Spleen (tissue), 11 donors: Measurements from ENCODE around the gene ZNF565. TPM values are rescaled to one million over a fixed set of nuclear protein-coding genes. Genes with fewer than 3 reads are reported as not detected.

Experiments used
- DNase-seq: peaks from one replicate; pipeline ENCODE4 v3.0.0-alpha.2; 2020
- H3K27ac ChIP-seq, 8 donors: fragments of 200-600 bp; sonication (generic) in 7 of 8; 1 replicate in 4 of 8; 2 replicates in 4 of 8; pipeline versions ENCODE4 v1.5.0 to v1.8.0; 2016 to 2021; ENCODE audit warnings: inconsistent platforms in 4 of 8, mild to moderate bottlenecking in 4 of 8, moderate library complexity in 1 of 8
- H3K27me3 ChIP-seq, 7 donors: fragments of 200-600 bp; sonication (generic) in 6 of 7; replicated peaks in 1 of 7; 1 replicate in 4 of 7; 2 replicates in 3 of 7; pipeline versions ENCODE4 v1.5.0 to v1.8.0; 2016 to 2021; ENCODE audit warnings: inconsistent platforms in 3 of 7, mild to moderate bottlenecking in 1 of 7
- H3K36me3 ChIP-seq, 6 donors: fragments of 200-600 bp; sonication (generic) in 5 of 6; 1 replicate in 4 of 6; 2 replicates in 2 of 6; pipeline versions ENCODE4 v1.5.0 to v1.8.0; 2016 to 2021; ENCODE audit warnings: inconsistent platforms in 2 of 6
- H3K4me1 ChIP-seq, 6 donors: fragments of 200-600 bp; sonication (generic) in 5 of 6; 1 replicate in 3 of 6; 2 replicates in 3 of 6; pipeline versions ENCODE4 v1.5.0 to v1.8.0; 2016 to 2021; ENCODE audit warnings: inconsistent platforms in 3 of 6
- H3K4me3 ChIP-seq, 8 donors: fragments of 200-600 bp; sonication (generic) in 7 of 8; 1 replicate in 4 of 8; 2 replicates in 4 of 8; pipeline versions ENCODE4 v1.5.0 to v1.8.0; 2016 to 2021; ENCODE audit warnings: inconsistent platforms in 4 of 8, mild to moderate bottlenecking in 4 of 8, moderate library complexity in 2 of 8
- H3K9me3 ChIP-seq, 8 donors: fragments of 200-600 bp; sonication (generic) in 7 of 8; 1 replicate in 4 of 8; 2 replicates in 4 of 8; pipeline versions ENCODE4 v1.5.0 to v1.8.0; 2016 to 2021; ENCODE audit warnings: inconsistent platforms in 4 of 8
- POLR2A ChIP-seq, 3 donors: fragments of 450-650 bp; IDR thresholded peaks; one replicate each; pipeline ENCODE4 v1.5.1; 2017; ENCODE audit warnings: antibody characterized with exemption in 3 of 3, mild to moderate bottlenecking in 1 of 3
- POLR2AphosphoS5 ChIP-seq, 3 donors: sonication (generic); formaldehyde crosslinking; IDR thresholded peaks; one replicate each; pipeline ENCODE4 v1.5.1; 2017; ENCODE audit warnings: antibody characterized with exemption in 3 of 3
- WGBS, 5 donors: extraction: QIAGEN DNeasy Blood & Tissue Kit in 3 of 5; methylation state at CpG; one replicate each; pipeline versions ENCODE4 v1.1.5 to v1.1.7; 2013 to 2018; 5-methylcytosine and 5-hydroxymethylcytosine counted together
- intact Hi-C: fragments of 100-400 bp; cut with DNase I; formaldehyde crosslinking; loops from one replicate; pipeline ENCODE4 v1.15.0; 2023; ENCODE audit warnings: low total_unique reads
- polyA plus RNA-seq, 3 donors: library from polyadenylated mRNA; stranded (reverse); fragments of 200-250 nt; gene quantifications; one replicate each; pipeline ENCODE4 v1.2.1, GENCODE V29; 2013
- total RNA-seq, 7 donors: library from RNA; depleted of rRNA in 3 of 7; stranded (reverse); fragments of >200 nt in 3 of 7; fragmentation: NEBNext Ultra II Directional in 4 of 7; extraction: Animal tissue kit (Norgen Biotek cat#: 25700) in 4 of 7; gene quantifications; one replicate each; pipeline versions ENCODE4 v1.1.0 to v1.2.1, GENCODE V29; 2016 to 2021
- TF ChIP-seq, protein P1 (sequence below), 11 experiments: fragments of 200-600 bp in 7 of 11; fragments of 450-650 bp in 4 of 11; sonication (generic) in 4 of 11; IDR thresholded peaks in 8 of 11; conservative IDR thresholded peaks in 3 of 11; 1 replicate in 7 of 11; 2 replicates in 4 of 11; pipeline versions ENCODE4 v1.4.0 to v1.8.0; 2016 to 2021; ENCODE audit warnings: antibody characterized with exemption in 11 of 11, inconsistent platforms in 4 of 11, mild to moderate bottlenecking in 1 of 11
- donor health status: healthy with polysubstance abuse.
- donor health status: DM: no; HTN: no; CAD: no; lungs with moderate emphysema.
- donor health status: DM: no; HTN: no; CAD: no.
- donor health status: Bipolar disorder and iron deficiency.
- donor health status: healthy.
- donor health status: DM: no; HTN: no; CAD: no.
- donor health status: DM: yes; HTN: yes; CAD: no.

Gene ZNF565
- total and polyA plus RNA-seq, 10 donors = 1.2 to 7.1 (median 3.6) TPM

DNA sequence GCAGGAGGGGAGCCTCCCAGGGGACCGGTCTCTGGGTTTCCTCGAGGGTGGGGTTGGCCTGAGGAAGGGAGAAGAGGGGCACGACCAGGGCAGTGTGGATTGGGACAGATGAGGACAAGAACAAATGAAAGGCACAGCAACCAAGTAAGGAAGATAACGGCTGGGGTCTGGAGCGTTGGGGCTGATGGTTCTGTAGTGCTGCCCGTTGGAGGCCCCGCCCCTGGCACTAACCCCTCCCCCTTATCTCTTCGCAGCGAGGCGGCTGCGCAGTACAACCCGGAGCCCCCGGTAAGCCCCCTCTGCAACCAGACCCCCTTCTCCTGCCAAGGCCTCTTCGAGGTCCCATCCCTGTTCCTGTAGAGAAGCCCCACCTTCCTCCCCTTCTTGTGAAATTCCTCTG, 72.4 kb downstream of the ZNF565 start:
- intact Hi-C loops = no loop called here
- Histone ChIP-seq H3K4me1 (peaks cover 10 to 42% (median 21%) of the 10 kb centered on the region in 6 donors), H3K36me3 (peaks cover 0 to 55% (median 48%) of the 10 kb centered on the region in 6 donors), H3K27me3 (no peaks in the 10 kb centered on the region), H3K4me3 (peak overlapping the region in 1 of 8 donors; percentile 82), H3K9me3 (no peaks in the 10 kb centered on the region), H3K27ac (peak overlapping the region in 4 of 8 donors; percentile 20 to 98 (median 96))
- TF ChIP-seq POLR2A (IDR thresholded peaks at IDR 0.05) (no peak), POLR2AphosphoS5 (IDR thresholded peaks at IDR 0.05) (no peak)
- TF ChIP-seq, protein P1, sequence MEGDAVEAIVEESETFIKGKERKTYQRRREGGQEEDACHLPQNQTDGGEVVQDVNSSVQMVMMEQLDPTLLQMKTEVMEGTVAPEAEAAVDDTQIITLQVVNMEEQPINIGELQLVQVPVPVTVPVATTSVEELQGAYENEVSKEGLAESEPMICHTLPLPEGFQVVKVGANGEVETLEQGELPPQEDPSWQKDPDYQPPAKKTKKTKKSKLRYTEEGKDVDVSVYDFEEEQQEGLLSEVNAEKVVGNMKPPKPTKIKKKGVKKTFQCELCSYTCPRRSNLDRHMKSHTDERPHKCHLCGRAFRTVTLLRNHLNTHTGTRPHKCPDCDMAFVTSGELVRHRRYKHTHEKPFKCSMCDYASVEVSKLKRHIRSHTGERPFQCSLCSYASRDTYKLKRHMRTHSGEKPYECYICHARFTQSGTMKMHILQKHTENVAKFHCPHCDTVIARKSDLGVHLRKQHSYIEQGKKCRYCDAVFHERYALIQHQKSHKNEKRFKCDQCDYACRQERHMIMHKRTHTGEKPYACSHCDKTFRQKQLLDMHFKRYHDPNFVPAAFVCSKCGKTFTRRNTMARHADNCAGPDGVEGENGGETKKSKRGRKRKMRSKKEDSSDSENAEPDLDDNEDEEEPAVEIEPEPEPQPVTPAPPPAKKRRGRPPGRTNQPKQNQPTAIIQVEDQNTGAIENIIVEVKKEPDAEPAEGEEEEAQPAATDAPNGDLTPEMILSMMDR (IDR thresholded peaks at IDR 0.05 in 8 of 11, conservative IDR thresholded peaks at IDR 0.05 in 3 of 11) = no peak
- 88 to 93% (median 92%) methylated on average over 14 of the region's 14 CpGs for WGBS, 5 donors
- no peak for DNase-seq

GRCh38 chr19:36141039-36141927, 73.2 kb downstream of the ZNF565 start:
- Histone ChIP-seq H3K9me3 (no peaks in the 10 kb centered on the region), H3K36me3 (peaks cover 0 to 48% (median 40%) of the 10 kb centered on the region in 6 donors), H3K4me1 (peaks cover 10 to 49% (median 28%) of the 10 kb centered on the region in 6 donors), H3K27ac (peak overlapping the region; percentile 61 to 98 (median 96)), H3K4me3 (peak overlapping the region; percentile 62 to 90 (median 83)), H3K27me3 (no peaks in the 10 kb centered on the region)
- 21 to 61% (median 28%) methylated on average over 15 to 41 of the region's 42 CpGs for WGBS, 5 donors
- TF ChIP-seq POLR2A (IDR thresholded peaks at IDR 0.05) (no peak), POLR2AphosphoS5 (IDR thresholded peaks at IDR 0.05) (peak; percentile 70 to 81 (median 71))
- intact Hi-C loops = no loop called here
- peak; percentile 95 for DNase-seq

DNA sequence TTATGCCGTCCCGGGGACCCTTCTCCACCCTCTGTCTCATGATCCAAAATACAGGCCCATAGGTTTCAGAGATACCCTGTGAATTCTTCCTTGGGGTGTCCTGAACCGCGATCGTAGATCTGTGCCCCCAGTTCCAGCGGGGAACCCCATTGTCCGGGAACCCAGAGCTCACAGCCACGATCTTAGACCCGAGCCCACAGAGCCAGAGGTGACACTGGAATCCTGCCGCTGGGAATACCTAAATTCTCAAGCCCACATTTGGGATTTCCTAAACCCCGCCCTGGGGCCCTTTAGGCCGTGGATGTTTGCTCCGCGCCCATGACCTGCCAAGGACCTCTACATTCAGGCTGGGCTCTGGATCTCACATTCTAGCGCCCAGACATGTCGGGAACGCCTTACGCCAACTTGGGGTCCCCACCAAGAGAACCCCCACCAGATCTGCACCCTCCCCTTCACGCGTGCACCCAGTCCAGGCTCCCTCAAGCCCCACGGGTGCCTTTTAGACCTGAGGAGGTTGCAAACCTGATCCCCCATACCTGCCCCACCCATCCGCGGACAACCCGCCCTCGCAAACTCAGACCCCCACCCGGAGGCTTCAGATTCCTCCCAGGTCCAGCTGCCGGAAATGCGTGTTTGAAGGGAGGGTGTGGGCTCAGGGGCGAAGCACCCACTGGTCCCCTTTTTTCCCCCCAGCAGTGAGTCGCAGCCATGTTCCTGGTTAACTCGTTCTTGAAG, 74.0 kb downstream of the ZNF565 start:
- peaks cover 10 to 55% (median 31%) of the 10 kb centered on the region in 6 donors for H3K4me1 ChIP-seq
- H3K36me3 ChIP-seq = peaks cover 0 to 40% (median 32%) of the 10 kb centered on the region in 6 donors
- no peak for DNase-seq
- TF ChIP-seq, protein P1 (IDR thresholded peaks at IDR 0.05 in 8 of 11, conservative IDR thresholded peaks at IDR 0.05 in 3 of 11) = no peak
- no peak for TF ChIP-seq POLR2AphosphoS5 (IDR thresholded peaks at IDR 0.05)
- TF ChIP-seq POLR2A (IDR thresholded peaks at IDR 0.05) = no peak
- no peaks in the 10 kb centered on the region for H3K27me3 ChIP-seq
- no peaks in the 10 kb centered on the region for H3K9me3 ChIP-seq
- WGBS, 5 donors = 0% methylated on average over 27 to 31 of the region's 31 CpGs
- peak overlapping the region; percentile 62 to 90 (median 83) for H3K4me3 ChIP-seq
- H3K27ac ChIP-seq = peak overlapping the region; percentile 61 to 98 (median 96)
- intact Hi-C loops = no loop called here

DNA sequence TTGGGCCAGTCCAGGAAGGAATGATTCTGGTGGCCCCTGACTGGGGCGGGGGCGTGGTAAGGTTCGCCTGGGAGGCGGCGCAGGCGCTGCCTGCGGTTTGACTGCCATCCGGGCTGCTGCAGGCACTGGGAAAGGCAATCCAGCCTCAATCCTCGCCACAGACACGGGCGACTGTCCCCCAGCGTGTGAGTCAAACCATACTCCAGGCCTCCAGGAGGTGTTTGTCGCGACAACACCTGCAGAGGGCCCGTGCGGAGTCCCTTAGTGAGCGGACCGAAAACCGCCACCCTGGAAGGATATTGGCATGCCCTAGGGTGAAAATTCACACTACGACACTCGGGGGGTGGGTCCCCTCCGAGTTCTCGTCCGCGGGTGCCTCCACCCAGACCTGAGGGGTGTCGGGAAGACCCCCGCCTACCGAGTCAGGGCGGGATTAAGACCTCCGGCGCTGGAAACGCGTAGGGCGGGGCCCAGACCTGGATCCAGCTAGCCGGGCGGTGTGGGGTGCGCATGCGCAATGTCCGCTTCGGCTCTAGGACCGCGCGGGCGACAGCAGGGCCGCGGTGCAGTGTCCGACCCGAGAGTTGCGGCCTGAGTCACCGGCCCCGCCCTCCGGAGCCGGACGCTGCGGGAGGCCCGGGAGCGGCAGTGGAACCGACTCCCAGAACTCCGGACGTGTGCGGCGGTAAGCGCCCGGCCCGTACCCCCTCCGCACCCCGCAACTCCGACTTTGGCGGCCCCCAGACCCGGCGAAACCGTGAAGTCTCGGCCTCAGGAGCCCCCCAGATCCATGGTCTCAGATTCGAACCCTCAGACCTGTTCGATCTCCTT, 74.8 kb downstream of the ZNF565 start, which contains the start of gene CAPNS1:
Gene CAPNS1, plus strand, starts transcription at position 594 of the 831 bp plus-strand sequence. CDS start 946 bp downstream, outside the sequence.
- 0 to 2% (median 0%) methylated on average over 13 to 75 of the region's 75 CpGs for WGBS, 5 donors

More for the DNA sequence above, 74.8 kb downstream of the ZNF565 start, which contains the start of gene CAPNS1:
- peaks cover 10 to 55% (median 31%) of the 10 kb centered on the region in 6 donors for H3K4me1 ChIP-seq
- TF ChIP-seq POLR2AphosphoS5 (IDR thresholded peaks at IDR 0.05) = peak; percentile 93 to 98 (median 97)
- peak in 2 of 3 donors; percentile 53 to 83 for TF ChIP-seq POLR2A (IDR thresholded peaks at IDR 0.05)
- TF ChIP-seq, protein P1 (IDR thresholded peaks at IDR 0.05 in 8 of 11, conservative IDR thresholded peaks at IDR 0.05 in 3 of 11) = peak in 3 of 11 experiments; percentile 9 to 34 (median 16)
- DNase-seq = peak; percentile 99
- H3K36me3 ChIP-seq = peaks cover 0 to 32% (median 26%) of the 10 kb centered on the region in 6 donors
- intact Hi-C loops = no loop called here
- H3K9me3 ChIP-seq = no peaks in the 10 kb centered on the region
- peak within 1 kb of the TSS; percentile 61 to 98 (median 96) for H3K27ac ChIP-seq
- H3K27me3 ChIP-seq = no peaks in the 10 kb centered on the region
- H3K4me3 ChIP-seq = peak within 1 kb of the TSS; percentile 62 to 90 (median 83)
